DMS79 (cell line): ENCODE data around the gene SRGAP1.

Experiments used
- DNase-seq: peaks from one replicate; lab custom pipeline; 2025; lab: John Stamatoyannopoulos, UW

SRGAP1 gene

DNA sequence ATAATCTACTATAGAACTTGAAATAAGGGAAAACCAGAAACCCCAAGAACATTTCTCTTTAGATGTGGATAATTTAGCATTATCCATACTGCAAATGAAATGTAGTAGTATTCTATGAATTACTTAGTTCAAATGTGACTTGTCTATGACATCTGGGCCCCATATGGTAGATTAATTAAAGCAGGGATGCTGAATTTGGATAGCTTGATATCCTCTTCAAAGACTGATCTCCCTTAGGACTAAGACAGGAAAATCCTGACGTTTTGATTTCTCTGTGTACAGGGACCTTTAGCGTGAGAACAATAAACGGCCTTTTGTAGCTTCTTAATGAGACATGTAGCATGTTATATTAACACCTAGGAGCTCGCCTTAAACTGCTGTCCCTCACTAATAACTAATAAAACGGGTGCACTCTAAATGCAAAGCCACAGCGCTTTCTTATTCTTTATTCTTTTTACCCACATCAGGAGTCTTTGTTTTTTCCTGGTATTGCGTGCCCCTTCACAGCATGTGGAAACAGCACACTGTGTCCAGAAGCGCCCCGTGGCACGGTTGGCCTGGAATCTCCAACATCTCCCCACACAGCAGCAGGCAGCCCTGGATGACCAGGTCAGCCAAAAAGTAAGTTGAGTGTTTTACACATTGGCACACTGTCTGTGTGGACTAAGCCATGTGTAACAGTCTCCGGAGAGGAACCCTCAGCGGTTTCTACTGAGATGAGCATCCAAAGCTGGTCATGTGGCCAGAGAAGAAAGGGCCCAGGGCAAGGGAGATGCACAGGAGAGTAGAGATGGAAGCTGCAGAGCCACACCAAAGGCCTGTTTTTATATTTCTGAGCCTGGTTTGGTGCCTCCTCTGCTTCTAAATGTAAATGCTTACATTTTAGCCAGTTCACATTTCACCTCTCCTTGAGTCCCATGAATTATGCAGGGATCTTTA is 93.1 kb downstream of the SRGAP1 start:
- DNase-seq: no peak

DNA sequence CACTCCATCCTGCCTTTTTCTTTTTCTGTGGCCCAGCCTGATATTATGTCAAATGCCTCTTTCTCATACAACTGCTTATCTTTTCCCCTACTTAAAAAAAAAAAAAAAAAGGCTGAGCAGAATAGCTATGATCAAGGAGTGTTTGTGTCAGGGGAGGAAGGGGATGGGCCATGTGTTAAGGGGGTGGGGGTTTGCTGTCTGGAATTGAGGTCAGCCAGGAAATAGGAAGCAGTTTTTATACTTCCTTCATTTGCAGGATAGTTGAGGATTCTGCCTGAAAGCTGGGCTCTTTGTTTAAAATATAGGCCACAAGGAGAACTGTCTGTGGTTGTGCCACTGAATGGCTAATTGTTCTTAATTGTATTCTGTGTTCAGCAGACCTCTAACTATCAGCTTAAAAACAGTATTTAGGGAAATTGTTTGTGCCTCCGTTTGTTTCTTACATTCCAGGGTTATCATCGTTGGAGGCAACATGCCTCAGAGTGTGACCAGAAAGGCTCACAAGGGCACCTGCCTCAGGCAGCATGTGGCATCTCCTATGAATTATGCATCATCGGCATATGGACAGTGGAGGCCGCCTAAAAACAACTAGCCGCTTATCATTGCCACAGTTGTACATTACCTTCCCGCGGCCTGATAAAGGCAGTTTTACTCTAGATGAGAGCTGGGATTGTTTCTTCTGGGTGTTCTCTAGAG is 96.0 kb downstream of the SRGAP1 start:
- no peak for DNase-seq

DNA sequence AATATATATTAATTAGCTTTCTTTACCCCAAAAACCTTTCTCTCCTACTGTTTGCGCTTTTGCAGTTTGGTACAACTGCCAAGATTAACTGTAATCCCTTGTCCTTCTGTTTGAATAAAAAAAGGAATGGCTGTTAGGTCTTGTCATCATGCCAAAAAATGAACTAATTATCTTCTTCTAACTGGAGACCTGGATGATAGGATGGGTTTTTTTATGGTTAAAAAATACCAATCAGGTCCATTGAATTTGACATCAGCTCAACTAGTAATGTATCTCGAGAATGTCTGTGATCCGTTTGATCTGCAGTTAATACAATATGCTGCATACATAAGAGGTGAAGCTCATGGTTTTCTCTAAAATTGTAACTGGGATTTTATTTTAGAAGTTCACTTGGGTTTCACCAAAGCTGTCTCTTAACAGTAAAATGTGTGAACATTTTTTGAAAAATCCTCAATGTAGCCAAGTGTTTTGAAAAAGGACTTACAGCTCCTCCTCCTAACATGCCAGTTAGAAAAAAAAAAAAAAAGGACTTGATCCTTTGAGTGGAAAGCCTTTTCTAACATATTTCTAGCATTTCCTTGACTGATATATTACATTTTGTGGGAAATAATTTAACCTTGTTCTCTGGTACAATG is 96.8 kb downstream of the SRGAP1 start:
- DNase-seq: no peak

DNA sequence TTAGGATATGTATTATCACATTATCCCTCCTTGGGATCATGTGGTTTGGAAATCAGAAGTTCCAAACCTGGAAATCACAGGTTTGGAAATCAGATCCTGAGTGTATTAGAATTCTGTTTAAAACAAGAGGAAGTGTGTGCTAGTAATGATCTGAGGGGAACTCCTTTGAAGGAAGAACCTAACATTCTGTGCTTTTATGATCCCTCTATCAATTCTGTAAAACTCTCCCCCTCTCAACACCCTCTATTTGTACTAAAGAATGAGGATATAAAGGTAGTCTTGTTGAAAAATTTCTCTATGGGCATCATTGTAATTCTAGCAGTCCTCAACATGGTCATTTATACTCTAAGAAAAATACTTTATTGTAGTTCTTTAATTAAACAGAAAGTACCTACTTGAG is 97.4 kb downstream of the SRGAP1 start:
- no peak for DNase-seq

DNA sequence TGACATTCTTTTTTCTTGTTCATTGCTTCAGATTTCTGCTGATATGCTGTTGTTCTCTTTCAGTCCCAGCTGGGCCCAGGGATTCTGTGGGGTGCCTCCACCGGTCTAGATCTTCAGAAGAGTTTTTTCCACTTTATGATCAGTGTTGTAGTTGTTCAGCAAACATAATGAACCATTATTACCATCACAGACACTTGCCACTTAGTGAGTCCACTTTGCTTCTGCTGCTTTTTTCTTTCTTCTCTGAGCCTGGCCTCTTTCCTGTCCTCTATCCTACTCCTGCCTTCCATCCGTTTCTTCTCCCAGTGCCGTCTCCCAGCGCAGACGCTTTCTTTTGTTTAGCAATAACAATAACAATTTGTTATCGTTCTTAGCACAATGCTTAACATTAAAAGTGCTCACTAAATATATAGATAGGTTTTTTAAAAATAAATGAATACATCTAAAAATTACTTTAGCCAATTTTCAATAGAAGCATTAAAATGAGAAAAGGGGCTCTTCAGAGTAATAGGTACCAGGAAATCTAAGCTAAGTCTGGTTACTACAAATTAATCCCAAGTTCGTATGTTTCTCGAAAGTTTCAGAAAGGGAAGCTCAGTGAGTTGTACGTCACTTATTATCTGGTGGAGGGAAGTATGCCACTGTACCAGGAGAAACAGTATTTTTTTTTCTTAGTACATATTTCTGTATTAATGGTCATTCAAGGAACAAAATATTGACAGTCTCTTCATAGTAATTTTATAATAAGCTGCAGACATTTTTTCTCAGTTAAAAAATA is 98.2 kb downstream of the SRGAP1 start:
- no peak for DNase-seq

DNA sequence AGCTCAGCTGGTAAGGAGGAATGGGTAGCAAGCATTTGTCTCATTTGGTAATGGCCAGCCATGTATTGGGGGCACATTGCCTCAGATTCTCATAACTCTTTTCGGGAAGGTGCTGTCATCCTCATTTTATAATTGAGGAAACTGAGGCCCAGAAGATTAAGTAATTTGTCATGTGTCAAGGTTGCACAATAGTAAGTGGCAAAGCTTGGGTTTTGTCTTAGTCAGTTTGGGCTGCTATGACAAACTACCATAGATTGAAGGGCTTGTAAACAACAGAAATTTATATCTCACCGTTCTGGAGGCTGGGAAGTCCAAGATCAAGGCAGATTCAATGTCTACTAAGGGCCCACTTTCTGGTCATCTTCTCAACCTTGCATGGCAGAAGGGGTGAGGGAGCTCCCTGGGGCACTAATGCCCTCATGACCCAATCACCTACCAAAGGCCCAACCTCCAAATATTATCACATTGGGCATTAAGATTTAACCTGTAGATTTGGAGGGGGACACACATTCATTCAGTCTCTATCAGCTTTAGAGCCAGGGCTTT is 99.6 kb downstream of the SRGAP1 start:
- no peak for DNase-seq

DNA sequence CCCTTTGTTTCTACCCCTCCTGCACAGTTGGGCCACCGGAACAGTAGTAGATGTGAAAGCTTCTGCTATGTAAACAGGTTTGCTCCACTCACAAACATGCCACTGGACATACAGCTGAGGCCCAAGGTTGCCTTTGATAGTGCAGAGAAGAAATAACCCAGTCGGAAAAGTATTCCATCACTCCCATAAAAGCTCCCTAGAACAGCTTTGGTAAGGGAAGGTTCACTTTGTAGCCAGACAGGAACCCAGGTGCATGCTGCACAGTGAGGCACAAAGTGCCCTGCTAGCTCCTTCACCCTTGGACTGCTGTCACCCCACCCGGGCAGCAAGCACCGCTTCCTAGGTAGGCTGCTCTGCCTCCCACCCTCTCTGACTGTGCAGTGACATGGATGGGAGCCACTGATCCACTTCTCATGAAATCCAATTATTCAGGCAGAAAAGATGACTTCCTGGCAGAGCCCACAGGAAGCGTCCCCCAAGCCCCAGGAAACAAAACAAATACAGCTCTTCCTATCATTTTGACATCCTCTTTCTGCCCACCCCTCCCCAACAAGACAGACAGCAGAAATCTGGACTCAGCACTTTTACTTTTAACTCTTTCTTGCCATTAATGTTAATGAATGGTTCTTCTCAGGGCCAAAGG is 100.2 kb downstream of the SRGAP1 start:
- no peak for DNase-seq

DNA sequence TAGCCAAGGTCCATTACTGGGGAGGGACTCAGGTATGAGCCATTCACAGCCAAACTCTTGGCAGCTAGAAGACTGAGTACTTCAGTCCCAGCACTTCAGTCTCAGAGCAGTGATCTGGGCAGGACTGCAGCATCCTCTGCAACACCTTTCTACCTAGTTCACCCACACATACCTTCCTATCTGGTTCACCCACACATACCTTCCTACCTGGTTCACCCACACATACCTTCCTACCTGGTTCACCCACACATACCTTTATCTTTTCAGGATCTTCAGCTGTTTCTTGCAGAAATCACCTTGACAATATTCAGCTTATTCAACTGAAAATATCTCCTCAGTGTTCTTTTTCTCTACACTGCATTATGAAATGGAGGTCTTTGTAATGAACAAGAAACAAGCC is 101.3 kb downstream of the SRGAP1 start:
- DNase-seq: no peak

DNA sequence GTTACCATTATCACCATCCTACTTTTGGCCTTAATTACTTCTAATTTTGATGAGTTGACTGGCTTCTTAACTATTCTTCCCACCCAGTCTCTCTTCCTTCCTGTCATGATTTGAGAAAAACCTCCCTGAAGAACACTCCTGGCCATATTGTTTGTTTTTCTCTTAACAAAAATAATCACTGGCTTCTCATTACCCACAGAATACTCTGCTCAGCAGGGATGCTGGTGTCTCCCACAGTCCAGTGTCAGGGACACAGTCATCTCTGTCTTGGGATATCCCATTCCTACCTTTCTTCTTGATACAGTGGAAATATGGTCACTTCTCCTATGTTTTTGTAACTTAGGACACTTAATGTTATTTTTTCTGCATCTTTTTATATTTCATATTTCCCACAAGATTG is 103.7 kb downstream of the SRGAP1 start:
- DNase-seq: no peak

DNA sequence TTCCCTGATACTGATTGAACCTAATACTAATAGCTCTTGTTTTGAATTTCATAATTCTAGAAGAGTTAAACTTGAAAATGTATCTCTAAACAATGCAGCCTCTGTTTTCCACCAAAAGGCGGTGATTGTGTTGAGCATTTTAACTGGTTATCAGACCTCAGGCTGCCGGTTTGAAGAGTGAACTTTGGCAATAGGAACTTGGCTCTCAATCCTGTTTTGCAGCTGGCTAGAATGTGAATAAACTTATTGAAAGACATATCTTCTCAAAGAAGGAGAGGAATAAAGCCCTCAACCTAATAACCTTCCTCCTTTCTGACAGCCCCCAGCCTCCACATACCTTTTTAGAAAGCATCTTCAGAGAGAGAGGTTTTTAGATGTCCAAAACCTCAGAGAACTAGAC is 105.4 kb downstream of the SRGAP1 start:
- no peak for DNase-seq

DNA sequence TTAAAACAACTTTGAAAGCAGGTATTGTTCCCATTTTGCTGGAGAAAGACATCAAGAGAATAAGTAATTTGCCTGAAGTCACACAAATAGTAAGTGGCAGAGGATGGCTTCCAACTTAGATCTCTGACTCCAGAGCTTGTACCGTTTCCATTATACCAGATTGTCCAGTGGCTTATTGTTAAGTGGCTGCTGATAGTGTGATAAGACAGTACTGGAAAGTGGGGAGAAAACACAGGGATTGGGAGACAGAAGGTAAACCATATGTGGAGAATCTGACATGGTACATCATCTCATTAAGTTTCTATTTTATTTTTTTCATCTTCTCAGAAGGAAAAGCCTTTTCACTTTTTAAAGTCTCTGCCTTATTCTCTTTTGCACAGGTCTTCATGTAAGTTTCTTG is 108.5 kb downstream of the SRGAP1 start:
- DNase-seq: no peak

DNA sequence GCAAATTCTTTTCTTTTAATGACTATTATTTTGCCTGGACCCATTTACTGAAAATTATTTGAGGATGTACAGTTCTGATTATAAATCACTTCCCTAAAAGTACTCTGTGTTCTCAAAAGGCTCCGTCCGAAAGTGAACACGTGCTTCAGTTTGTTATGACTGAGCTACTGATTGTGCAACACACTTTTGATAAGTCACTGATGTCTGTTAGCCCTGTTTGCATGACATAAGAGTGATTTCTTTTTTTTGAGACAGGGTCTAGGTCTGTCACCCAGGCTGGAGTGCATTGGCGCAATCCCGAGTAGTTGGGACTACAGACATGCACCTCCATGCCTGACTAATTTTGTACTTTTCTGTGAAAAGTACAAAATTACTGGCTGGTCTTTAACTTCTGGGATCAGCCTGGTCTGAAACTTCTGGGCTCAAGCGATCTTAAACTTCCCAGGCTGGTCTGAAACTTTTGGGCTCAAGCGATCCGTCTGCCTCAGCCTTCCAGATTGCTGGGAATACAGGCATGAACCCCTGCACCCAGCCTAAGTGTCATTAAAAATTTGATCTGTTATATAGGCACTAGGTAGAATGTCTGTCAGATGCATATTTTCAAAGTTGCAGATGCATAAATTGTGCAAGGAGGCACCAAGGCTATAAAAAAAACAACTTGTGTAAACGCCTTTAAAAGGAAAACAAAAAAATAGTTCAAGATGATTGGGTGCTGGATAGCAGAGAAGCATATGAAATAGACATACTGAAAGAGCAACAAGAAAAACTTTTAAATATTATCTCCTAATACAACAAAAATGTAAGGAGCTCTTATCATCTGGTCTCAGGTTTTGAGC is 111.5 kb downstream of the SRGAP1 start:
- no peak for DNase-seq

DNA sequence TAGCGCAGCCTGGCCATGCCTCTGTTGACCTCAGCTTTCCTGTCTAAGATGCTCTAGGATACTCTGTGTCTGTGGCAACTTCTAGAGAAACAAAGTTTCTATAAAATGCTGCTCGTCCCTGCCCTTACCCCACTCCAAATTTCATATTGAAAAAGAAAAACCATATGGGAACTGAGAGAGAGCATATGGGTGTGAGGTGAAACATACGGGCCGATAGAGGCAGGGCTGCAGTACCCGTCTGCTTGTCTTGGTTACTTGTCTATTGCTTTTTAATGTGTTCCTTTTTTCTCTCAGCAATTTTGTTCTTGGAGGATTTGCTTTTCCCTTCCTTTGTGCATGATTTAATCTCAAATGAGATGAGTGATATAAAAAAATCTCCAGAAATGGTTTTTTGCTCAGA is 113.0 kb downstream of the SRGAP1 start:
- DNase-seq: no peak

DNA sequence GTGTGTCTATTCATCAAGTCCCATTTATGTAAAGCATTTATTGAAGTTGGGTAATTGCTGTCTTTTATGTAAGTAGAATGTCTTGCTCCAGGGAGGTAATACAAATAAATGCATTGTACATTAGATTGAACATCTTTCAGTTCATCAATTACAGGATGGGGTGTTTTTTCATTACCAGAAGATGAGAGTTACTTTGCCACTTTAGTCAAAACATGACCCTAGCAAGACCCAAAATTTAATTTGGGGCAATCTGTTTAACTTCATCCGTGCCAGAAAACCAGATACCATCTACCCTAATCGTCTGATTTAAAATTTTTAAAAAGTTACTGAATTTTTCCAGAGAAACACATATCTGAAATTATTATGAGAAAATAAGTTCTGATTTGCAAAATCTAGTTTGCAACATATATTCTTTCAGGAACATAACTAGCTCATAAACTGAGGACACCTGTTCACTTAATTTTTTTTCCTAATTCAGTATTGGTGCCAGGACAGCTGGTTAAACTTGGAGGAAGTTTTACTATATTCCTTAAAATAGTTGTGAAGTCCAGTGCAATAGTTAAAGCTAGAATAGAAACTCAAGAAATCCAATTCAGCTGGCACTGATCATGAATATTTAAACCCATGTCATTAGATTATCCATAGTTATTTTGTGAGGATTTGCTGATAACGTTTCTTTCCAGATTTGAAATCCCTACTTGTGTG is 114.5 kb downstream of the SRGAP1 start:
- DNase-seq: no peak

DNA sequence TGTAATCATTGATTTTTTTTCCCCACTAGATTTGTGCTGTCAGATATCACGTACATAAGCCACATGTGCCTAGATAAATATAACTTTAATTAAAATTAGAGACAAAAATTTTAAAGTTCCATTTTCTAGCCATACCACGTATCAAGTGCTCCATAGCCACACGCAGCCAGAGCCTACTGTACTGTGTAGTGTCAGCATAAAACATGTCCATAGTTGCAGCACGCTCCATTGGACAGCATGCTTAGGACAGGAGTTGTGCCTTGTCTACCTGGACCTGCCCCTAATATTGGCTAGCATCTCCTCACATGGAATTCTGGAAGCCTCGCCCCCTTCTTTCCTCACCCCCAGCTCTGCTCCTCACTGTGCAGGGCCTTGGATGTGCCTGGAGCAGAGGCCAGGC is 116.5 kb downstream of the SRGAP1 start:
- DNase-seq: no peak

DNA sequence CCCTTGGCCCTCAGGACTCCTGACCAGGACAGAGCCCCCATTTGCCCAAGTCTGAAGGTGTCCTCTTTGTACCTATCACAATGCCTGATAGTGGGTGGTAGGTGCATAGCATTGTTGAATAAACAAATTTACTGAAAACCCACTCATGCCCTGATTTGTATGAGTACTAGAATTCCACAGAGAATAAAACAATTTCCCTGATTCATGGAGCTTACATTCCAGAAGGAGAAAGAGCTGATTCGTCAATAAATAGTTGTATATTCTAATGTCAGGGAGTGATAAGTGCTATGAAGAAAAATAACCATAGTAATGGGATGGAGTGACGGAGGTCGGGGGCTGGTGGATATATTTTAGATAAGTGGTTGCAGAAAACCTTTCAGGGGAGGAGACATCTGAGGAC is 117.0 kb downstream of the SRGAP1 start:
- DNase-seq: no peak

DNA sequence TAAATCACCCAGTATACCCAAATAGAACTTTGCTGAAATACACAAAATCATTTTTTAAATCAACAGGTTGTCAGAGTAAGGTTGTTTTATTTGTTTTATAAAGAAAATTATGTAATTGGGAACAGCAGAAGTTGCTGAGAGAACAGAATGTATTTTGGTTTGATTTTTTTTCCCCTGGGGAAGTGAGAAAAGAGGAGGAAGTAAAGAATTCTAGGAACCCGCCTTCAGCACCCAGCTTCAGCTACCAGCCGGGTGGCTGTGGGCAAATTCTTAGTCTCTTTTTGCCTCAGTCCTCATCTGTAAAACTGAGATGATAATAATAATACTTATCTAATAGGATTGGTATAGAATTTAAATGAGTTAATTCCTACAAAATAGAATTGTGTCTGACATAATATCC is 119.4 kb downstream of the SRGAP1 start:
- no peak for DNase-seq

DNA sequence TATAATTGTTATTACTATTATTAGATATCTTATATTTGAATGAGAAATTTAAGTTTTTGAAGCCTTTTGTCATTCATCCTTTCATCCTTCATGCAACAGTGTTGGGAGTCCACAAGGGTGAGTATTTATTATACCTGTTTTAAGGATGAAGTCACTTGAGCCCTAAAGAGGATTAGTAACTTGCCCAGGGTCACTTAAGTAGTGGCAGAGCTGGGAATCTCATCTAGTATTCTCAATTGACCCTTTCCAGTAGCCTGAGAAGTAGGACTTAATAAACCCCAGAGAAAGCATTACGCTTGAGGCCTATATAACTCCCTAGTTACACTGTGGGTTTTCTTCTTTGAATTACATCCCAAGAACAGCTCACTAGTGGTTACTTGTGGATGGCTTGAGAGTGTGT is 119.8 kb downstream of the SRGAP1 start:
- no peak for DNase-seq

DNA sequence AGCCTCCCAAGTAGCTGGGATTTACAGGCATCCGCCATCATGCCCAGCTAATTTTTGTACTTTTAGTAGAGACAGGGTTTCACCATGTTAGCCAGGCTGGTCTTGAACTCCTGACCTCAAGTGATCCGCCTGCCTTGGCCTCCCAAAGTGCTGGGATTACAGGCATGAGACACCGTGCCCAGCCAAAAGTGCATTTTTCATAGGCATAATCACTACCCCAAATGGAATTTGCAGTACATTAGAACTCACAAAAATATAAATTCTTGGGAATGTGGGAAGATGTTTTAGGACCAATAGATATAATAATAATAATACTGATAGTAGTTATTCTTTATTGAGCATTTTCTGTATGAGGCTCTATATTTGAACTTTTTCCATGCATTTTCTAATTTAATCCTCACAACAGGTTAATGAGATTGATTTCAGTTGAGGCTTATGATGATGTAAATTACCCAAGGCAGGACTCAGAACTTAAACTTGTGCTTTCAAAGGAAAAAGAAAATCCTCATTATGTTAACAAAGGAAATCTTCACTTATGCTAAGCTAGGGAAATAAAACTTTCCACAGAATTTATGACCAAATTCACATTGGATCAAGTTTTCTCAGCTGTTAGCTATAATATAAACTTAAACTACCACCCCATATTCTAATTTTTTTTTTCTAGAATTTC is 121.6 kb downstream of the SRGAP1 start:
- DNase-seq: no peak
